Measurements from ENCODE around the gene SLC6A3.

Gene SLC6A3

DNA sequence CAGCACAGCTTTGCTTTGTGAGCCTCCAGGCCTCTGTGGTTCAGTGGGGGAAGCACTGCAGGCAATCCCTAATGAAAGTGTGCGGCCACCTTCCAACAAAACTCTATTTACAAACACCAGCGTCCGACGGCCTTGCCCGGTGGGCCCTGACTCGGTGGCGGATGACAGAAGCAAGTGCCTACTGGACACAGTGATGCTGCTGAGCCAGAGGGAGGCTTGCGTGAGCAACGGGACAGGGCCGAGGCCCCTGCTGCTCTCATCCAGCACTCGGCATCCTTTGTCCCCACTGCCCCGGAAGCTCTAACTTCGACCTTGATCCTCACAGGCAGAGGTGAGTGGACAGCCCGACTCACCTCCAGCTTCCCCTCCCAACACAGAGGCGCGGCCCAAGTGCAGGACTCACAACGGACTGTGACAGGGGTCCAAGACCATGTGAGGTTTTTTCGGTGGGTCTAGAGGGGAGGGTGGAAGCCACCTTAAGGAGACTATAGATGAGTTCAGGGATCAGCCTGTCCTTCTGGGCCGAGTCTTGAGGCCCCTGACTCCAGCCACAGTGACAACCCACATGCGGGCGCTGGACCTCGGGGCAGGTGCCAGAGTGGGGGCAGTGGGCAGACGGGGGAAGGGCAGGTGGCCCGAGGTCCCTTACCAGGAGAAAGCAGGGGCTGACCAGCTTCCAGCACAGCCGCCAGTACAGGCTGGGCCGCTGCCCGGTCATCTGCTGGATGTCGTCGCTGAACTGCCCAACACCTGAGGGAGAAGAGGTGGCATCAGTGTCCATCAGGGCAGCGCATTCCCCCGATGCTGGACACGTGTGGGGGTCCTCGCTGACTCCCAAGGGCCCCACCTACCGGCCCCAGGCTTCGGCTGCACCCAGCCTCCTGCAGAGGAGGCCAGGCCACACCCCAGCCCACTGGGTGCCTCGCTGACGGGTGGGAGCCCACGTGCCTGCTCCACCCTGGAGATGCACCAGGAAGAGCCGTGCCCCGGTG lies 39.4 kb downstream of the SLC6A3 start:
- DNase-seq (ENCODE audit: low spot score): no peak

DNA sequence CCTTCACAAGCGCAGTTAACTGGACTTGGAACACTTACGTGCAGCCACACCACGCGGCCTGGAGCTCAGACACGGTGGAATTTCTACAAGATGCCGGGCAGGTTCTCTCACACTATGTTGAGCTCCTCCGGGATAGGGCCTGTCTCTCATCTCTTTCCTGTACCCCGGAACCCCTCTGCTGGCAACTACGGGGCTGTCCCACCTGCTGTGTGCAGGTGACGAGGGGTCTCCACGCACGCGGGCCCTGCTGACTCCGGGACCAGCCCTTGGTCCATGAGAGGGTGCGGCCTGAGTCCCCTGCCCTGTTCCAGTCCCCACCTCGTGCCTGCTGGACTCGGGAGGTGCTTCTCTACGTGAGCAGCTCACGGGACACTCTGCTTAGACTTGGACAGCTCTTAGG lies 40.1 kb downstream of the SLC6A3 start:
- no peak for DNase-seq (ENCODE audit: low spot score)

DNA sequence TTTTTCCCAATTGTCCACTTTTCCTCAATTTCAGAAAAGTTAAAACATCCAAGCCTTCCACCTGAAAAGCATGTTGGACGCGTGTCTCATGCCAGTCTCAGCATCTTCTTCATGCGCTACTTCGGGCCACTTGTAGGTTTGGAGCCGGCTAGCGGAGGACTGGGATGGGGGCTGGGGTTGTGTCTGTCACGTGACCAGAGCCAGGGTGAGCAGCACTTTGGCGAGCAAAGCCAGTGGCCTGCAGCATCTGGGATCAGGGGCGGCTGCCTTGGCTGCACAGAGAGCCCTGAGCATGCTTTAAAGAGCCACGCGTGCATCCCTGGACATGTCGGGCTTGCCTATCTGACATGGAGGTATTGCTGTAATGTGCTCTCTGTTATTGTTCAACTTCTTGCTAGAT lies 41.2 kb downstream of the SLC6A3 start:
- no peak for DNase-seq (ENCODE audit: low spot score)

DNA sequence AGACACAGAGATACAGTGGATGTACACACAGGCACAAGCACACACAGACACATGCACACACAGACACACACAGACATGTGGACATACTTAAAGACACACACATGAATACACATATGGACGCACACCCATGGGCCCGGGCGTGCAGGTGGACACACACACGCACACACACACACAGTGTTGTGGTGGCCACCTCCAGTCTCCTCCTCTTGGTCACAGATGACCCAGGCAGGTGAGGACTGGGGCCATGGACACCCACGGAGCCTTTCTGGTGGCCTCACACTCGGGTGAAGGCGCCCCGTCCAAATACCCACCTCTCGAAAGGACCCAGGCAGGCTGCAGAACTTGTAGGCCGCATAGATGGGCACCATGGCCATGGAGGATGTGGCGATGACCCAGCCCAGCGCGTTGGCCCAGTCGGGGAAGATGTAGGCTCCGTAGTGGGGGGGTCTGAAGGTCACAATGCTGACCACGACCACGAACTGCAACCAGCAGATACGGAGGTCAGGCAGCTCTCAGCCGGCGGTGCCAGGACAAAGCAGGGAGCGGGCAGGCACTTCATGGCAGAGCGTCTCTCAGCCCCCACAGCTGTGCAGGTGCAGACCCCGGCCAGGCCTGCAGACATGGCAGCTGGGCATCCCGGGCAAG lies 42.5 kb downstream of the SLC6A3 start:
- DNase-seq (ENCODE audit: low spot score): no peak

DNA sequence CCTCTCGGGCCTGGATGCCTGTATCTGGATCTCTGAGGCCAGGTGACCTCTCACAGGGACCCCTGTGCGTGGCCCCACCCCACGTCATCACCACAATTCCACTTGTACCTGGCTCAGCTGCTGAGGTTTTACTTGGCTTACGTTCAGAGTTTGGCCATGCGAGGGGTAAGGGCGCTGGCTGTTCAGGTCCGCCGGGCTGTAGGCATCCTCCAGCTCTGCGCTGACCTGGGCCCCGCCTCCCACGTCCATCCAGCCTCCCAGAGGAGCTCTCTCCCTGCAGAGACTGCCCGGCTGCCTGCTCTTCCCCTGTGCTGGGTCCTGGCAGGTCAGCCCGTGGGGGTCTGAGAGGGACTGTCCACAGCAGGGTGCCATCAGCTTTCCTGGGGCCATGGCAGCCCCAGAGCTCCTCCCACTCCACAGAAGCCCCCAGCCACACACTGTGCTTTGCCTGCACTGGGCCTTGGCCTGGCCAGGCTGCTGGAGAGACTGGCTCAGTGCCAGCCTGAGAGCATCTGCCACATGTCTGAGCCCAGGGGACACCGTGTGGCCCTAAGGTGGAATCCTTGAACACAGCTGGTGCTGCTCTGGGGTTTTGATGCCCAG lies 43.6 kb downstream of the SLC6A3 start:
- no peak for DNase-seq (ENCODE audit: low spot score)

DNA sequence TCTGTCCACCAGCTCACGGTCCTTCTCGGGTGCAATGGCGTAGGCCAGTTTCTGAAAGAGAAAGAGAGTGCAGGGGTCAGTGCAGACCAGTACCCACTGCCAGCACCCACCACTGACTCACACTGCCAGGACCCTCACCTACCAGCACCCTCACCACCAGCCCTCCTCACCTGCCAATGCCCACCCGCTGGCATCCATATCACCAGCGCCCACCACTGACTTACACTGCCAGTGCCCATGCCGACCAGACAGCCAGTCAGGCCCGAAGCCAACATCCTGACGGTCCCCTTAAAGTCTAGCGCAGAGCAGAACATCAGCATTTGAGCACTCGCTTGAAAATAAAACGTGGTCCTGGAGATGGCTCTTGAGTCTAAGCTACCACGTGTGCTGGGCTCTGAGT lies 44.3 kb downstream of the SLC6A3 start:
- DNase-seq (ENCODE audit: low spot score): no peak

DNA sequence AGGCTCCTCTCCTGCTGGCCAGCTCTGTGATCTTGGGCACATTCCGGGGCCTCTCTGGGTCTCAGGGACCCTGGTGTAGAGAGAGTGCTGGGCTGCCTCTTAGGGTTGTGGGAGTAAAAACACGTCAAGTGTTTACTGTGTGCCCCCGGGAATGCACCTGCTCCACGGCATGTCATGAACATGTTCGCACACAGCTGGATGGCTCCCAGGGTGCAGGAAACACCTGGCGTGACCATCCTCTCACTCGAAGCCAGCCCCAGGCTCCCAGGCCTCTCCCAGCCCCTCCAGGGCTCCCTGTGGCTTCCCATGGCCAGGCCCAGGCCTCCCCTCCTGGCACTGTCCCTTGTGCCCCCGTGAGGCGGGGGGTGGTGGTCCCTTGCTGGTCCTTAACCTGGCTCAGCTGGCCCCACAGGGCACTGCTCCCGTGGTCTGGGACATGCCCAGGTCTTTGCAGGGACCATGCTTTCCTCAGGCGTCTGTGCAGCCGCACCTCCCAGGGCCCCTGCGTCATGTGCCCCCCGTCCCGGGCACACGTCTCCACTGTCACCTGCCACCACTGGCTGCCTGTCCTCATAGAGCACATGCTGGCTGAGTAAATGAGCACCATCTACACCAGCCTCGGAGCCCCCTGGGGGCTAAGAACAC lies 44.9 kb downstream of the SLC6A3 start:
- DNase-seq (ENCODE audit: low spot score): no peak

DNA sequence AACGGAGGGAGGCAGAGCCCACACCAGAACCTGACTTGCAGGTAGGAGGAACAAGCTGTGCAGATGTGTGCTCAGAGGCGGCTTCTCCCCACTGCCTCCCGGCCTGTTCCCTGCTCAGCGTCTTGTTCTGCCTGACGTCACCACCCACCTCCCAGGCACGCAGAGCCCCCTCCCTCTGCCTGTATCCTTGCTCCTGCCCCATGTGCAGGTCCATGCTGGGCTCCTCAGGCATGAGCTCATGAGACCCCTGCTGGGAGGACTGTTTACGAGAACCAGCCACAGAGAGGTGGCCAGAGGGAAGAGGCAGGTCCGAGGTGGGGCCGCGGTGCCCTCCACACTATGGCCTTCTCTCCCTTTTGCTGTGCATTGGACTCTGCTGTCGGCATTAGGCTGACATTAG lies 45.5 kb downstream of the SLC6A3 start:
- DNase-seq (ENCODE audit: low spot score): no peak

DNA sequence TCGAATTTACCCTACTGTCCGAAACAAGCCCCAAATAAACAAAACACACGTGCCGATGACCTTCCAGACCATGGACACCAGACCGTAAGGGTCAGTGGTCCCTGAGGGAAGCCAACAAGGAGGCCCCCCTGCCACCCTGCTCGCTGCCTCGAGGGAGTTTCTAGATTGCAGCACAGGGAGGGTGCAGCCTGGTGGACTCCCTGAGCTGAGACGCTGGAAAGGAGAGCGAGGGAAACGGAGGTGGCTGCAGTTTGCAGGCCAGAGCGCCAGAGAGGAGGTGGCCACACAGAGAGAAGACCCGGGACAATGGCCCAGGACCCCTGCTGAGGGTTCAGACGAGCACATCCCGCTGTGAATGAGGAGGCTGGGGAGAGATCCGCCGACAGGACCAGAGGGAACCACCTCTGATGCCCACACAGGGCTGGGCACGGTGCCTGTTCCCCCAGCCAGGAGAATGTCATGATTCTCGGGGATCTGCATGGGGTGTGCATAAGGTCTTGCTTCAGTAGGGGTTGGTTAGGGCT lies 48.9 kb downstream of the SLC6A3 start:
- DNase-seq (ENCODE audit: low spot score): no peak

DNA sequence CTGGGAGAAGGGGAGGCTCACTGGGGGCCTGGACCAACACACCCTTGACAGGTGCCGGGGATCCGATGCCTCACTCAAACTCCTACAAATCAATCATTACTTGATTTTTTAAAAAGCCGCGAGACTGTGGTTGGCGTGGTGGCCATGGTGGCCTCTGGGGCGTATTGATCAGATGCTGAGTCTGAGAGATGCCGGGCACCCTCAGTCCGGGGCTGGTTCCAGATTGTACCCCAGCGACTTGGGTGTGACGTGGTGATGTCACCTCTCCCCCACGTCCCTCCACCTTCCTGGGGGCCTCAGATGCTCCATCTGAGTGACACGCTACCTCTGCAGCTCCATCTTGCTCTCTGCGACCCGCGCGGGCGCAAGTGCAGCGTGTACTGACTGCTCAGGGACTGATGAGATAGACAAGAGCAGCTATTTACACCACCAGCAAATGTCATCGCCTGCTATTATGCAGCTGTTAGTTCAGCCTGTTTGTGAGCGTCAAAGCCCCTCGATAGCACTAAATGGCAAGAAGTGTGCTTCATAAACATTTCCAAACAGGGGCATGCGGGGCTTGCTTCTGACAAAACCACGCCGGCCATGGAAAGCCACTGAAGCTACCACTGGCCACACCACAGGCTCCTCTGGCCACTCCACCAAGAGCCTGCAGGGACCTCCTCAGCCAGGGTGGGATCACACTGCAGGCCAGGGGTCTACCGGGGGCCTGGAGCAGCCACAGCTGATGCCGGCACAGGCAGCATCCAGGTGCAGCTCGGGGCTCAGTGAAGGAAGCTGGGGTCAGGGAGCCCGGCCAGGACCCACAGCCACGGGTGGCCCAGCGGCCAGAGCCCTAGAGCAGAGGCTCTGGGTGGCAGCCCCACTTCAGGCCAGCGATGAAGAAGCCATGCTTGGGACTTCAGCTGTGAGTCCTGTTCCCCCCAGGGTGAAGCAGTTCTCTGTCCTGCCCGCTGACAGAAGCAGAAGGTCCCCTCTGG lies 50.1 kb downstream of the SLC6A3 start:
- no peak for DNase-seq (ENCODE audit: low spot score)

DNA sequence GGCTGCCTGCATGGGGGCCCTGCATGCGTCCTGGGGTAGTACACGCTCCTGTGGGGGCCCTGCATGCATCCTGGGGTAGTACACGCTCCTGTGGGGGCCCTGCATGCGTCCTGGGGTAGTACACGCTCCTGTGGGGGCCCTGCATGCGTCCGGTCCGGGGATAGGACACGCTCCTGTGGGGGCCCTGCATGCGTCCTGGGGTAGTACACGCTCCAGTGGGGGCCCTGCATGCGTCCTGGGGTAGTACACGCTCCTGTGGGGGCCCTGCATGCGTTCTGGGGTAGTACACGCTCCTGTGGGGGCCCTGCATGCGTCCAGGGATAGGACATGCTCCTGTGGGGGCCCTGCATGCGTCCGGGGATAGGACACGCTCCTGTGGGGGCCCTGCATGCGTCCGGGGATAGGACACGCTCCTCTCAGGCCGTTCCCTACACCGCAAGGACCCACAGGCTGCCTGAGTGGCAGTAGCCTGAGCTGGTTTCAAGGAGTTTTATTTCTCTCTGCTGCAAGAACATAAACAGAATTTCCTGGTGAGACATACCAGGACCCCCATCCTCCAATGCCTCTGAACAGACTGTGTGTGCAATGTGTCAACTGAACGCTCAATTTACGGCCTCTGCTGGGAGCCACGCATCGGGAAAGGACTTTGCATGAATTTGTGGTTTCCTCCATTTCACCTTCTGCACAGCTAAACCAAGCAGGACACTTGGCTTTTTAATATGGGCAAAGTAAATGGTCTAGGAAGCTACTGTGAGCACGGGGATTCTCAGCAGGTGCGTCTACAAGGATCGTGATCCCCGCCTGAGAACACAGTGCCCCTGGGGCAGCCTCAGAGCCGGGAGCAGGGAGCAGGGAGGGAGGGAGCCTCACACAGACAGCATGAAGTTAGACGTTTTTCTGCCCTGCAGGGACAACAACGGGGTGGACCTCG lies 51.4 kb downstream of the SLC6A3 start:
- no peak for DNase-seq (ENCODE audit: low spot score)

DNA sequence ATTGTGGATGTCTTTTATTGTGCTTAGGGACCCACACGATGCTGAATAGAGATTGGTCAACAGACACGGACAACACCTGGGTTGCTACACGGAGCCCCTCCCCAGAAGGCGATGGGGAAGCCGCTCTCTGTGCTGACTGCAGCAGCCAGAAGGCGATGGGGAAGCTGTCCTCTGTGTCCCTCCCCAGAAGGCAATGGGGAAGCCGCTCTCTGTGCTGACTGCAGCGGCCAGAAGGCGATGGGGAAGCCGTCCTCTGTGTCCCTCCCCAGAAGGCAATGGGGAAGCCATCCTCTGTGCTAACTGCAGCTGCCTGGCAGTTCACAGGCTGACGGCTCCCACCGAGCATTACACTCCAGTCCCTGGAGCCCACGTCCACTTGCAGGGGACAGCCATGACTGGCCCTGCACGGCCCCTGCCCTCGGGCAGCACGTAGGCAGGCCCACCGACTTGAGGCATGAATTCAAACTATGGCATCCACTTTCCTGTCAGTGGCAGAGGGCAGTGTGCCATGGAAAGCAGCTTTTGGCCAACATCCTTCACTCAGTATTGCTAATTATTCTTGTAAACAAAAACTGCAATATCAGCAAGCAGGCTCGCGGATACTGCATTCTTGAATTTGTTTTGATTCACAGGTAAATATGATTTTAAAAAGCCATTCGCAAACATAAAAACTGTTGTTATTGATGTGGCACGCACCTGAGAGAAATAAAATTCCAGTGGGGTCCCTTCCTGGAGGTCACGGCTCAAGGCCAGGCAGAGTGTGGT lies 52.3 kb downstream of the SLC6A3 start:
- DNase-seq (ENCODE audit: low spot score): no peak

DNA sequence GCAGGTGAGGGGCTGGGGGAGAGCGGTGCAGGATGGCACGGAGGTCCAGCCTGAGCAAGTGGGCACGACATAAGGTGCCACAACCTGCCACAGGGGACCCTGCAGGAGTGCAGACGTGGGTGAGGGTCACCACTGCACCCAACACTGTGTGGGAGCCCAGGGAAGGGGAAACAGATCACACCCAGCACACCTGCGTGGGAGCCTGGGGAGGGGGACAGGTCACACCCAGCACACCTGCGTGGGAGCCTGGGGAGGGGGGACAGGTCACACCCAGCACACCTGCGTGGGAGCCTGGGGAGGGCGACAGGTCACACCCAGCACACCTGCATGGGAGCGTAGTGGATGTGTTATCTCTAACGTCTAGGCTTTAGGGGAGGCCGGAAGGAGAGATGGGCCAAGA lies 53.0 kb downstream of the SLC6A3 start:
- DNase-seq (ENCODE audit: low spot score): no peak

DNA sequence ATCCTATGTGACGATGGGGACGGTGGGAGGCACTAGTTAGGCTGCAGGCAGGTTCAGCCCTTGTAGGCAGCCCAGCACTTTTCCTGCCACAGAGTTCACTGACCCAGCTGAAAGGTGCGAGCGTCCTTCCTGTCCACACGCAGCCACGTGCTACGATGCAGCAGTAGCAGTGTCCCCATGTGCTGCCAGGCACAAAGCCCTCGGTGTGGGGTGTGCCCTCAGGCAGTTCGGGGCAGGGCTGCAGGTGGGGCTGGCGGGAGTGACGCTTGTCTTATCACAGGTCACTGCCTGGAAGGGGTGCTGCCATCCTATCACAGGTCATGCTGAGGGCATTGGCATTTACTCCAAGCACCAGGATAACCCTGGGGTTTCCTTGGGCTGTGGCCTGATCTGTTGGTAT lies 53.5 kb downstream of the SLC6A3 start:
- no peak for DNase-seq (ENCODE audit: low spot score)

DNA sequence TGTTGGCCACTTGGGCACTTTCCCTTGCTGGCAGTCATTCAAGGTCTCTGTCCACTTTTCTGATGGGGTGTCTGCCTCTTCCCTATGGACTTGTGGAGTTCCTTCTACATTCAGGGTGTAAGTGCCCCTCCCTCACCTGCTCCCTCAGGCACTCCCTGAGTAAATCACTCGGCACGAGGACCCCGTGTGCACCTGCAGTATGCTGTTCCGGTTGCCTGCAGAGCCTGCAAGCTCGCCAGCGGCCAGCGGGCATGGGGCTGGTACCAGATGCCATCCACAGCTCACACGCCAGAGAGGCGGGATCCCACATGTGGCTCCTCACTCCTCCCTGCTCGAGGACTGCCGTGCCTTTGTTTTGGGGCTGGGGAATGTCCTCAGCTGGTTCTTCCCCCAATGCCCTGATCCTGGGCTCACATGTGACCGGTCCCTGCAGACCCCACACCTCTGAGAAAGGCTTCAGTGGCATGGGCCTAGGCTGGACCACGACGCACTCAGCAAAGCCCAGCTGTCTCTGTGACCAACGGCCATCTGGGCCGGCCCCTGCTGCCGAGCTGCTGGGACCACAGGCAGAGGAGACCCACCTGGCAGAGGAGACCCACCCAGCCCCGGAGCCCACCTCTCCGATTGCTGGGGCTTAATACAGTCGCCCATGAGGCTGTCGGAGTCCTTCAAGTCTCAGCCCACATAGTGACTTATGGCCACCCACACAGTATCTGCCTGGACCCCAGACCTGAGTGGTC lies 54.2 kb downstream of the SLC6A3 start:
- DNase-seq (ENCODE audit: low spot score): no peak

DNA sequence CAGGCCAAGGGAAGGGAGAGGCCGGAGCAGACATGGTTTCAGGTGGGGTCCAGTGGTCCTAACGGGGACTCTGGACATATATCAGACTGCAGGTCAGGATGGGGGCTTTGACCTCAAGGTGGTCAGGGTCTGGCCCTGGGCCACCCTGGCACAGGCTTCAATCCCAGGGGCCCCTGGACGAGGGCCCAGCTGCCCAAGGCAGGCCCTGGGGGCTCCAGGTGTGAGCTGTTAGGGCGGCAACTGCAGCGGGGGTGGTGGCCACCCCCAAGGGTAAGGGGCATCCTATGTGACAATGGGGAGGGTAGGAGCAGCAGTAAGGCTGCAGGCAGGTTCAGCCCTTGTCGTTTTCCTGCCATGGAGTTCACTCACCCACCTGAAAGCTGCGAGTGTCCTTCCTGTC lies 54.9 kb downstream of the SLC6A3 start:
- DNase-seq (ENCODE audit: low spot score): no peak

DNA sequence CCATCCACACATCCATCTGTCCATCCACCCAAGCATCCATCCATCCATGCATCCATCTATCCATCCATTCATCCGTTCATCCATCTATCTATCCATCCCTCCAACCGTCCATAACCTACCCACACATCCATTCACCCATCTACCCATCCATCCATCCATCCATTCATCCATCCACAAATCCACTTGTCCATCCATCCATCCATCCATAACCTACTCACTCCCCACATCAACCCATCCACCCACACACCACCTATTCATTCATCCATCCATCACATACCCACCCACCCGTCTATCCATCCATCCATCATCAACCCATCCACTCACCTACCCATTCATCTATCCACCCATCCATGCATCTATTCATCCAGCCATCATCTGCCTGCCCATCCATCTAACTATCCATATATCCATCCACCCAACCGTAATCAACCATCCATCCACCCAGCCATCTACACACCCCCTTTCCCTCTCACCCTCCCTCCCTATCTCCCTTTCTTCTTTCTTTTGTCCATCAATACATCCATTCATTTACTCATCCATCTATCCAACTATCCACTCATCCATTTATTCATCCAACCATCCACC lies 56.8 kb downstream of the SLC6A3 start:
- DNase-seq (ENCODE audit: low spot score): no peak

DNA sequence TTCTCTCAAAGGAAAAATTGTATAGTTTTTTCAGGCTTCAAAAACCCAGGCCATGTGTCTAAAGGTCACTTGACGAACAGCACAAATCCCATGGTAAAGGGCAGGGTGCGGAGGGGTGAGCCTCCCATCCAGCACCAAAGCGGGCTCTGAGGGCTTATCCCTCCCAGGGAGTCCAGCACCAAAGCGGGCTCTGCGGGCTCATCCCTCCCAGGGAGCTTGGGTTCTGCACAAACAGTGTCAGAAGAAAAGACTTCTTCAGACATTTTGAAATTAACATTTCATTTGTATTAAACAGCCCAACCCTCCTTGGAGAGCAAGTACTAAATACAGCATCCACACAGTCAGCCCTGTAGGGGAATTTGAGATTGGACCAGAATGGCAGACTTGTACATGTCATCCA lies 57.4 kb downstream of the SLC6A3 start:
- DNase-seq (ENCODE audit: low spot score): no peak
